ENCODE data around the gene SNX21. TPM values are rescaled to one million over a fixed set of nuclear protein-coding genes. Genes with fewer than 3 reads are reported as not detected.
"Not testable (repeated sequence)": the region's sequence is repeated elsewhere in the genome, so short reads cannot be mapped to it uniquely, and the experiment has no call there.

Gene SNX21
- polyA plus RNA-seq, 12 donors = 14.4 to 30.9 (median 22.4) TPM; not detected in 1

DNA sequence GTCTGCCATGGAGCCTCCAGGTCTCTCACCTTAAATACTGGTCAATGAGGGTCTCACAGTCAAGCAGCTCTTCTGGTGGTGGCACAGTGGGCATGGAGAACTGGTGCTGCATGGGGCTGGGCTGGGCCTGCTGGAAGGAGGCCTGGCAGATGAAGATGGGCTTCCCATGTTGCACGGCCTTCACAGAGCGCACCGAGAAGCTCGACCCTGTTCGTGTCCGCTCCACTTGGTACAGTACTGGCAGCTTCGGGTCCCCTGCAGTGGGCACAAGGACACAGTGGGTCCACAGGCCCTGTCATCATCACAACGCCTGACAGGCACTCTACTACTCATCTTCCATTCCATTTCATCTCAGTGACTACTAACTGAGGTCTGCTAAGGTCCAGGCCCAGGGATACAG lies 14.8 kb downstream of the SNX21 start:
- no peak for DNase-seq

DNA sequence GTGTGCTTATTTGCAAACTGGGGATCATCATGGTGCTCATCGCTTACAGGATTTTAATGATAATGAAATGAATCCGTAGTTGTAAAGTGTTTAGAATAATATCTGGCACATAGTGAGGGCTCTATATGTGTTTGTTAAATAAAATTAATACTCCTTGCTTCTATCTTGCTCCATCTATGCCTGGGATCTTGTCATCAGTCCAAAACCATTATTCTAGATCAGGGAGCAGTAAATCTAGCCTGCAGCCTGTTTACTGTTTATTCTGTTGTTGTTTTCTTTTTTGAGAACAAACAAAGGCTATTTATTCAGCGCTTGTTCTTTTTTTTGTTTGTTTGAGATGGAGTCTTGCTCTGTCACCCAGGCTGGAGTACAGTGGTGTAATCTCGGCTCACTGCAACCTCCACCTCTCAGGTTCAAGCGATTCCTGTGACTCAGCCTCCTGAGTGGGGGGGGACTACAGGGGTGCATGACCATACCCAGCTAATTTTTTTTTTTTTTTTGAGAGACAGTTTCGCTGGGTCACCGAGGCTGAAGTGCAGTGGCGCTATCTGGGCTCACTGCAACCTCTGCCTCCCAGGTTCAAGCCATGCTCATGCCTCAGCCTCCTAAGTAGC lies 15.5 kb downstream of the SNX21 start:
- no peak for DNase-seq

DNA sequence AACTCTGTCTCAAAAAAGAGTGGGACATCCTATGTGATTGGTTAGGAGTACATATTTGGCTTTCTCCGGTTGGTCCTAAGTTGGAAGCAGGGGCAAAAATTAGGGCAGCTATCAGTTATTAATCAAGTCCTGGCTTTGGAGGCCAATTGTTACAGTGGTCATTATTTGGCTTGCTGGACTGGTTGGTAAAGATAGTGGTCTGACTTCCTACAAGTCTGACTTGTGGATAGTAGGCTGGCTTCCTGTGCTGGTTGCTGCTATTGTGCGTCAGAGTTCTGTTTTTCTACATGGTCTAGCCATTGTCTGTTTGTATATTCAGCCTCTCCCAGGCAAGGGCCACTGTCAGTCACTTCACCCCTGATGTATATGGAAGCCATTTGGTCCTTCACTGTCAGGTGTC lies 16.6 kb downstream of the SNX21 start:
- no peak for DNase-seq

DNA sequence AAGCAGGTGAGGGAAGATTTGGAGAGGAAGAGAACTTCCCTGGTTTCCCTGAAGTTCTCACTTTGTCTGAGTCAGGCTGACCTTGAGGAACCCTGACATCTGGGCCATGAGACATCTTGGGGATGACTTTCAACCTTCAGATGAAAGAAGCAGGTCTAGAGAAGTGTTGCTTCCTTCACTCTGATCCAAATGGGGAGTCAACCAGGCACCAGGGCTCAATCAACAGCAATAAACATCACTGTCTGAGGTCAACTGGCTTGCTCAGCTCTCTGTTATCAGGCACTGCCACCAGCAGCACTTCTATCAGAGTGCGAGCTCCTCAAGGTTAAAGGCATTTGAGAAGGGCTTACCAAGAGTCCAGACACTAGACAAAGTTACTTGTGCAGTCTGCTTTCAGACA lies 17.3 kb downstream of the SNX21 start:
- no peak for DNase-seq

DNA sequence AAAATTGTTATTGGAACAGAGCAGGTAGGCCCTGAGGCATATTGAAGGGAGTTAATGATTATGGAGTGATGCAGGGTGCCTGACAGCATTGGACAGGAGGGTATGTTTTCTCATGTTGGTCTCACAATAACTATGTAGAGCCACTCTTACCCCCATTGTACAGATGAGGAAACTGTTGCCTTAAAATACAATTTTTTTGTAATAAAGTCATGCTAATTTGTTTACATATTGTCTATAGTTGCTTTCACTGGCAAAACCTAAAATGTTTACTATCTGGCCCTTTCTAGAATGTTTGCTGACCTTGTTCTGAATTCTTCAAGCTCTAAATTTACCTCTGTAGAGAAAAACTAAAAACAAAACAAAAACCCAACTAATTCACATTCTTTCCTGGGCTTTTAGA lies 17.9 kb downstream of the SNX21 start:
- no peak for DNase-seq

DNA sequence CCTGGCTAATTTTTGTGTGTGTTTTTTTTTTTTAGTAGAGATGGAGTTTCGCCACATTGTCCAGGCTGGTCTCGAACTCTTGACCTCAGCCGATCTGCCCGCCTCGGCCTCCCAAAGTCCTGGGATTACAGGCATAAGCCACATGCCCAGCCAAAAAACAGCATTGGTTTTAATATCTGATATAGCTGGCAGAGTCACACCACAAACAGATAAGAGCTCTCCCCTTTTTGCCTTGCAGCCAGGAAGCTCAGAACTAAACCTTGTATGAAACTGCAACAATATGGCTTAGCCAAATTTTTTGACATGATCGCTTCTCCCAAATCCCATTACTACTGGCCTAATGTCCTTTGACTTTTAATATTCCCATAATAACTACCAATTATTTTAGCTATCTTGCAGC lies 18.7 kb downstream of the SNX21 start:
- no peak for DNase-seq

DNA sequence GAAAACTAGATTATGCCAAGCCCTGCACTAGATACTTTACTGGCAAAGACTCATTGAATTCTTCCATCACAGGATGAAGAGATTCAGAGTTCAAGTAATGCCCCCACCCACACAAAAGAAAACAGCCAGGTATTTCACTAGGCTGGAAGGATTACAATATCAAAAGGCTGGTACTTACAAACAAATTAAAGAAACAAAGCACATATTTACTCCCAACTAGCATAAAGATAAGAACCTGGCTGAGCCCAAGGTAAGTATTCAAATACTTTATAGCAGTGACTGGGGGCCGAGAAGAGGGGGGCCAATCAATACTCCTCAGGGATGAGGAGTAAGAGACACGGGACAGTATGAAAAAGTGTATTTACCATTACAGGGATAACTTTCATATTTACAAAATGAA lies 19.9 kb downstream of the SNX21 start:
- no peak for DNase-seq

DNA sequence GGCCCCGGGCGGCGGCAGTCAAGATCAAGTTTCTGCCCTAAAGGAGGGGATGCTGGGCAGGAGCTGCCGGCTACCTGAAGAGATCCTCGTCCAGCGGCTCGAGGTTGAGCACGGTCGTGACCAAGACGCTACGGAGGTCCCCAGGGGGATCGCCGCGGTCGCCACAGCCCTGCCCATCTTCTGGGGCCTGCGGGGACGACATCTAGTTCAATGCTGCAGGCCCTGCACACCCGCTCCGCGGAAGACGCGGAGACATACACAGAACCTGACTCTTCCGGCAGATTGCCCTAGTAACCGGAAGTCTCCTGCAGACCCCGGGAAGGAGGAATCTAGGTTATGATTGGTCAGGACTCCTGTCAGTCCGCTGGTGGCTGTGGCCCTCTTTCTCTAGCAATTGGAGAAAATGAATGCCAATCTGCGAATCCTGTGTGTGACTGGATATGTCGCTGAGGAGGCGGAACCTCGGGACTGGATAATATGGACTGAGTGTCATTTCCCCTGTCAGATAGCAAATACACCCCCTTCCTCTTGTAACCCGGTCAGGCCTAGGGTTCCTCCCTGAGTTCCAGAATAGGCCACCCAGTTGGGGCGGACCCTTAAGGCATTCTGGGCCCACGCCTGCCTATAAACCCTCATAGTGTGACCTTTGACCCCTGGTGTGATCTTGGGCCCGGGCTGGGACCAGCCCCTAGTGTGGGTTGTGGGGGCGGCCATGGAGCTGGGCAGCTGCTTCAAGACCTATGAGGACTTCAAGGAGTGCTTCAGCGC lies 23.7 kb downstream of the SNX21 start, which contains the start of the genes ACOT8 and ZSWIM3:
Gene ACOT8 (minus strand): TSS at position 279 of the 768 bp plus-strand sequence. CDS start 77 bp downstream, at position 202.
Gene ZSWIM3 (plus strand): TSS at position 501 of the 768 bp plus-strand sequence. CDS start 212 bp downstream, at position 713.
- peak; percentile 100 for DNase-seq

DNA sequence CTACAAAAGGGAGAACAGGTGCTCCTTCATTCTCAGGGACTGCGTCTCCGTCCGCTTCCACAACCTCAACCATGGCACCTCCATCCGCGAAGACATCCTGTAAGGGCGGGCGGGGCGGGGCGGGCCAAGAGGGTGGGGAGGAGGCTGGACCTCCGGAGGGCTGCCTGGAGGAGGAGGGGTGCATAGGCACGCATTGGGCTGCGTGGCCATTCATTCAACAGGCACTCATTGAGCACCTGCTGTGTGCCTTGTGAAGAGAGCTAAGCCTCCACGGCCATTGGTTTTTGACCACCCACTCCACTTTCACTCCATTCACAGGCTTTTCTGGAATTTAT lies 24.2 kb downstream of the SNX21 start:
- no peak for DNase-seq

DNA sequence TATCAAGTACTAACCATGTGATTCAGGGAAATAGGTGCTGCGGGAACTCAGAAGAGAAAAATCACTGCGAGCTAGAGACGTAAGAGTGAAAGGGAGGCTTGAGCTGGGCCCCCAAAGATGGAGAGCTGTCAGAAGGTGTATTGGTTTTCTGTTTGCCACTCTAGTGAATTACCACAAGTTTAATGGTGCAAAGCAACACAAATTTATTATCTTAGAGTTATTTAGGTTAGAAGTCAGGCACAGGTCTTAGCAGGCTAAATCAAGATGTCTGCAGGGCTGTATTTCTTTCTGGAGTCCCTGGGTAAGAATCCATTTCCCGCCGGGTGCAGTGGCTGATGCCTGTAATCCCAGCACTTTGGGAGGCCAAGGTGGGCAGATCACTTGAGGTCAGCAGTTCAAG lies 26.3 kb downstream of the SNX21 start:
- no peak for DNase-seq

DNA sequence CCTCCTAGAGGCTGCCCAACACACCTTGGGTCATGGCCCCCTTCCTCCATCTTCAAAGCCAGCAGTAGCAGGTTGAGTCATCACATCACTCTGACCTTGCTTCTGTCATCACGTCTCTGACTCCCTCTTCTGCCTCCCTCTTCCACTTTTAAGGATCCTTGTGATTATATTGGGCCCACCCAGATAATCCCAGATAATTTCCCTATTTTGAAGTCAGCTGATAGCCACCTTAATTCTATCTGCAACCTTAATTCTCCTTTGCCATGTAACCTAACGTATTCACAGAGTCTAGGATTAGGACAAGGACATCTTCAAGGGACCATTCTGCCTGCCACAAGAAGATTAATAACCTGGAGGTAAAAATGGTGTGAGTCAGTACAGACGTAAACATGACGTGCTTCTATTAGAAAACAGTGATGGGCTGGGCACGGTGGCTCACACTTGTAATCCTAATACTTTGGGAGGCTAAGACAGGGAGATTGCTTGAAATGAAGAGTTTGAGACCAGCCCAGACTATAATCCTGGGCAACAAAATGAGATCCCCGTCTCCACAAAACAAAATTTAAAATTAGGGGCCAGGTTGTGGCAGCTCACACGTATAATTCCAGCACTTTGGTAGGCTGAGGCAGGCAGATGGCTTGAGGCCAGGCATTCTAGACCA lies 27.1 kb downstream of the SNX21 start:
- DNase-seq = no peak

DNA sequence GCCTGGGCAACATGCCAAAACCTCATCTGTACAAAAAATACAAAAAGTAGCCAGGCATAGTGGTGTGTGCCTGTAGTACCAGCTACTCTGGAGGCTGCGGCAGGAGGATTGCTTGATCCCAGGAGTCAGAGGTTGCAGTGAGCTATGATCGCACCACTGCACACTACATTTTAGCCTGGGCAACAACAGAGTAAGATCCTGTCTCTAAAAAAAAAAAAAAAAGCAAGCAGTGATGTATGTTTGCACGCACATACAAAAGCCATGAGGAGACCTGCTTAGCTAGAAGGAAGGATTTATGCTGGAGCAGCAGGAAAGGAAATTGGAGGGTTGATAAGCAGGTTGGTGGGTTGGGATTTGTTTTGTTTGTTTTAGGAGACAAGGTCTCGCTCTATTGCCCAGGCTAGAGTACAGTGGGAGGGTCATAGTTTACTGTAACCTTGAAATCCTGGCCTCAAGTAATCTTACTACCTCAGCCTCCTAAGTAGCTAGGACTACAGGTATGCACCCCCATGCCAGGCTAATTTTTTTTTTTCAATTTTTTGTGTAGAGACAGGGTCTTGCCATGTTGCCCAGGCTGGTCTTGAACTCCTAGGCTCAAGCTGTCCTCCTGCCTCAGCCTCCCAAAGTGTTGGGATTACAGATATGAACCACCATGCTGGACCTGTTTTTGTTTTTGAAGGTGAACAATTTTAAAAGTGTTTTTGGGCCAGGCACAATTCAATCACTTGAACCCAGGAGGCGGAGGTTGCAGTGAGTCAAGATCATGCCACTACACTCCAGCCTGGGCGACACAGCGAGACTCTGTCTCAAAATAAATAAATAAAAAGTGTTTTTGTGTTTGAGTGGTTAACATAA lies 27.8 kb downstream of the SNX21 start:
- DNase-seq = no peak

DNA sequence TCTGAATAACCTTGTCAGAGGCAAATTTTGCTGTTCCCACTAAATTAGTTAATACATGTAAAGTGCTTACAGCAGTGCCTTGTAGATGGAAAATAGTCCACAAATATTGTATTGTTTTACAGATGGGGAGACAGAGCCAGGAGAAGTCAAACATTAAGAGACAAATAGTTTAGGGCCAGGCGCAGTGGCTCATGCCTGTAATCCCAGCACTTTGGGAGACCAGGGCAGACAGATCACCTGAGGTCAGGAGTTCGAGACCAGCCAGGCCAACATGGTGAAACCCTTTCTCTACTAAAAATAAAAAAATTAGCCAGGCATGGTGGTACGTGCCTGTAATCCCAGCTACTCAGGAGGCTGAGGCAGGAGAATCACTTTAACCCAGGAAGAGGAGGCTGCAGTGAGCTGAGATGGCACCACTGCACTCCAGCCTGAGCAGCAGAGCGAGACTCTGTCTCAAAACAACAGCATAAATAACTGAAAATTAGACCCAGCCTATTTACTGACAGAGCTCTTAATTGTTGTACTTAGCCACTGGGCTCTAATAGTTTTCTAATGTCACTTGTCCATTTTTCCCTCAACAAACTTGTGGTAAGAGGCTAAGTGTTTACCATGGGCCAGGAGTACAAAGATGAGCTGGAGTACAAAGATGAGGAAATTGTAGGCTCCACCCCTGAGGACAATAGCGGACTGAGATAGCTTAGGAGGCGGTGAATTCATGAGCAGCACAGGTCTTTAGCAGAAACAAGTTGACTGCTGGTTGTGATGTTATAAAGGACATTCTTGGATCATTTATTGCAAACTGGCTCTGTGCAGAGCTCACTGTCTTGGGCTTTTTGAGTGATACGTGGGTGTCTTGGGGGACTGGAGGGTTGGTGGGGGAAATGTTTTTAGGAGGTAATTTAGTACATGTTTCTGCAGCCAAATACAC lies 30.2 kb downstream of the SNX21 start:
- DNase-seq = no peak

DNA sequence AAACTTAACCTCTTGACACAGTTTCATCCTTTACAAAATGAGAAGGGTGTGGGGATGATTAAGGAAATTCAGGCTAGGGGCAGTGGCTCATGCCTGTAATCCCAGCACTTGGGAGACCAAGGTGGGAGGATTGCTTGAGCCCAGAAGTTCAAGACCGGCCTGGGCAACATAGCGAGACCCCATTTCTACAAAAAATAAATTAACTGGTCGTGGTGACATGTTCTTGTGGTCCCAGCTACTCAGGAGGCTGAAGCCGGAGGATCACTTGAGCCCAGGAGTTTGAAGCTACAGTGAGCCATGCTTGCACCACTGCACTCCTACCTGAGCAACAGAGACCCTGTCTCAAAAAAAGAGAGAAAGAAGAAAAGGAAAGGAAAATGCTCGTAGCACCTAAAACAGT lies 32.9 kb downstream of the SNX21 start:
- no peak for DNase-seq

DNA sequence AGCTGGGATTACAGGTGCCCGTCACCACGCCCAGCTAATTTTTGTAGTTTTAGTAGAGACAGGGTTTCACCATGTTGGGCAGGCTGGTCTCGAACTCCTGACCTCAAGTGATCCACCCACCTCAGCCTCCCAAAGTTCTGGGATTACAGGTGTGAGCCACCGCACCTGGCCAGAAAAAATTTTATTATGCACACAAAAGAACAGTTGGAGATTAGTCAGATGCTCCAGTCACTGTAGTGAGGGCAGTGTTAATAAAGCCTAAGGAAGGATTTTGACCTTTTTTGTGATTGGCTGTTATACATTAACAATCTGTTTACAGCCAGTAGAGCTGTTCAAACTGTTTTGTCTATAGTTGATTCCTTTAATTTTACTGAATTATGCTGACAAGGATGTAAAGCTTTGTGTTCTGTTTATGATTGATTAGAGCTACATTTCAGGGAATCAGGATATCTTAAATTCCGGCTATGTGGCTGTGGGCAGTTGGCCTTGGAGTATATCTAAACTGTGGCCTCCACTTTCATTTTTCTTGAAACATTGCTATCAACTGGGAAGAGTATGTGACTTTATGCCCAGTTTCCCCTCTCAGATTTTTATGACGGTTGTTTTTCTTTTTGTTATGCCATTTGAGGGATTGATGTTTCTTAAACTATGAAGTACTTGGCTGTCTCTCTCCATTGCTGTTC lies 33.7 kb downstream of the SNX21 start:
- no peak for DNase-seq

DNA sequence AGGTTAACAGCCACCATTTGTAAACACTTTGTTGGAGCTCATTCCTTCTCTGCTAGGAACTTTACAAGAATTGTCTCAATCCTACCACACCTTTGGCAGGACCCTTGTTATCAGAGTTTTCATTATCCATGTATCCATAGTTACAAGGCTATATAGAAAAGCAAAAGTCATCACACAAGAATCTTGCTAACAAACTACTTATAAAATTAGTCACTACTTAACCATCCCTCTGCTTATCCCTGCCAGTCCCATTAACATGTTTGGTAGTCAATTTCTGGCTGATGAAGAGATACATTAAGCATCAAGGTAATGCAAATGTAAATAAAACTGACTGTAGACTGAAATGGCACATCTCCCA lies 34.2 kb downstream of the SNX21 start:
- no peak for DNase-seq

DNA sequence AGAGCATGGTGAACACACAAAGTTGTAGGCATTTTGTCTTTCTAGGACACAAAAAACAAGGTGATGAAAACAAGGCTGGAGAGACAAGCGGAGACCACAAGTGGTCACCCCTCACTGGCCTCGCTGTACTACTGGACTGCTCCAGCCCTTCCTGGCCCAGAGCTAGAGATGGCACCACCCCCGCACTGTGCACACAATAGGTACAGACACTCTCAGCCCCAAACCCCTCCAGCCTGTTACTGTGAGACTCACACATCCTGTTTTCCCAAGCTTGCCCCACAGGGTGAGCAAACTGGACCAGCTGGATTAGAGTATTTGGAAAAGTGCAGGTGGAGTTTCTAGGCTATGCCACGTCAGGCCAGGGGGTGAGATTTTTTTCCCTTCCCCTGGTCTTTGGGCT lies 39.0 kb downstream of the SNX21 start:
- no peak for DNase-seq

DNA sequence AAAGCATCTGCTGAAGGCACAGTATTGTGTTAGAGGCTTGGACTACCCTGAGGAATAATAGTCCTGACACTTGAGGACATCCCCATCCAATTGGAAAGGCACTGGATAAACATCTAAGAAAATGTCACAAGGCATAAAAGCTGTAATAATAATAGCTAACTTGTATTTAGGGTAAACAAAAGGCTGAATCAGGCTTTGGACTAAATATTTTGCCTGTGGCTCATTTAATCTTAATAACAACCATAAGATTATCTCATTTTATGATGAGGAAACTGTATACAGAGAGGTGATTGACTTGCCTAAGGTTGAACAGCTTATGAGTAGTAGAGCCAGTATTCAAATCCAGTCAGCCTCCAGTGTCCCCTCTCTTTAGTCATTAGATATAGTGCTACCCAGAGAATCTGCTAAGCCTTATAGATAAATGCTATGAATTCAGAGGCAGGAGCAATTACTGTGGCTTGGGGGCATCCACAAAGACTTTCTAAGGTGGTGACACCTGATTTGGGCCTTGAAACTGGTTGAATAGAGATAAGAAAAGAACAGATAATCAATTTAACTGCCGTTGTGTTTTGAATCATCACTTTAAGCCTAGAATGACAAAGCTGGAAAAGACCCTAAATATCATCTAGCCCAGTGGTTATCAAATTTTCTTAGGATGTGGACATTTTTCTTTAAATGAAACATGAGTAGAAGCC lies 40.0 kb downstream of the SNX21 start:
- no peak for DNase-seq

DNA sequence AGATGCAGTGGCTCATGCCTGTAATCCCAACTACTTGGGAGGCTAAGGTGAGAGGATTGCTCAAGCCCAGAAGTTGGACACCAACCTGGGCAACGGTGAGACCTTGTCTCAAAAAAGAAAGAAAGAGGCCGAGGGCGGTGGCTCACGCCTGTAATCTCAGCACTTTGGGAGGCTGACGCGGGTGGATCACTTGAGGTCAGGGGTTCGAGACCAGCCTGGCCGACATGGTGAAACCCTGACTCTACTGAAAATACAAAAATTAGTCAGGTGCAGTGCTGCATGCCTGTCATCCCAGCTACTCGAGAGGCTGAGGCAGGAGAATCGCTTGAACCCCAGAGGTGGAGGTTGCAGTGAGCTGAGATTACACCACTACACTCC lies 40.5 kb downstream of the SNX21 start:
- DNase-seq = not testable (repeated sequence)

DNA sequence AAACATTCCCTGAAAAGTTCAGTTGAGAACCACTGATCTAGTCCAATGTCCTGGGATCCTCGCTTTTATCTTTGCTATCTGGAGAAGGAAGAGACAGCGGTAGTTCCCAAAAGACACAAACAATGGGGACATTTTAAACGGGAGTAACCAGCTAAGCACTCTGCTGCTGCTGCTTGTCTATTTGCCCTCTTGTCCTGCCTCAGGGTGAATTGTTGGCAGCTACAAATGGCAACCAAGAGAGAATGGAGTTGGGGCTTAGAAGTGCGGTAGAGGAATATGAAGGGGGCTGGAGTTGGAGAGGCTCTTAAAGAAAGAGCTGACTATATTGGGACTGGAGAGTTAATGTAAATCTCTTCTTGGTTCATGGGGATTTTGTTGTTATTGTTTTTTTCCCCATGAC lies 41.0 kb downstream of the SNX21 start:
- no peak for DNase-seq

Measured in muscle of arm (tissue), 12 donors.